Panc1 (cell line): Measurements from ENCODE around the gene CELF1. TPM values are rescaled to one million over a fixed set of nuclear protein-coding genes. Genes with fewer than 3 reads are reported as not detected.

ENCODE experiments used
- ATAC-seq: fragments of 200-7000 bp; cut with Tn5 transposase; 2 replicates; pipeline ENCODE4 v1.9.1; 2020; ENCODE audit warnings: mild to moderate bottlenecking, moderate library complexity
- BruUV-seq: library from RNA; stranded (reverse); fragments of 400-500 nt; replicated peaks from 2 replicates; lab custom pipeline; 2021; lab: Mats Ljungman, UMichigan
- CTCF ChIA-PET: fragments of 300-600 bp; sonication (Branson Sonifier 250); formaldehyde crosslinking; loops from one replicate; lab custom pipeline; 2022; ENCODE audit warnings: antibody characterized with exemption; lab: Charles Lee
- POLR2A ChIA-PET: fragments of 300-600 bp; sonication (Branson Sonifier 250); formaldehyde crosslinking; loops from one replicate; lab custom pipeline; 2022; ENCODE audit warnings: antibody characterized with exemption; lab: Charles Lee
- DNase-seq: peaks from one replicate; pipeline ENCODE4 v3.0.0-alpha.2; 2010; ENCODE audit warnings: low read depth, low spot score
- H3K27ac ChIP-seq: 2 replicates; pipeline ENCODE4 v1.5.1; 2011; ENCODE audit warnings: mild to moderate bottlenecking, low read length, inconsistent platforms
- H3K27me3 ChIP-seq: fragments of 200-500 bp; sonication (Bioruptor generic); 2 replicates; pipeline ENCODE4 v1.6.0; 2014; ENCODE audit warnings: low read length, inconsistent platforms; ENCODE audit not compliant: control insufficient read depth, insufficient read depth
- H3K36me3 ChIP-seq: fragments of 200-500 bp; sonication (Bioruptor generic); 2 replicates; pipeline ENCODE4 v1.5.1; 2014; ENCODE audit warnings: inconsistent platforms, mild to moderate bottlenecking, low read length, moderate library complexity; ENCODE audit not compliant: control insufficient read depth, insufficient read depth
- H3K4me1 ChIP-seq: 2 replicates; pipeline ENCODE4 v1.5.1; 2011; ENCODE audit warnings: inconsistent platforms, mild to moderate bottlenecking, low read length, moderate library complexity; ENCODE audit not compliant: control insufficient read depth, insufficient read depth
- H3K4me3 ChIP-seq, 2 experiments: 2 replicates each; pipeline ENCODE4 v1.5.1; 2011 to 2012; ENCODE audit warnings: low read depth in 2 of 2, low read length in 2 of 2, mild to moderate bottlenecking in 2 of 2, inconsistent platforms in 1 of 2, moderate library complexity in 1 of 2
- H3K9me3 ChIP-seq: fragments of 200-500 bp; sonication (Bioruptor generic); 2 replicates; pipeline ENCODE4 v1.5.1; 2014; ENCODE audit warnings: low read depth, mild to moderate bottlenecking, inconsistent platforms, low read length, moderate library complexity; ENCODE audit not compliant: control insufficient read depth, insufficient read depth
- POLR2AphosphoS5 ChIP-seq: IDR thresholded peaks from 2 replicates; pipeline ENCODE4 v1.6.1; 2012; ENCODE audit warnings: mild to moderate bottlenecking, low read depth, low read length, moderate library complexity
- REST ChIP-seq, 2 experiments: IDR thresholded peaks; 2 replicates each; pipeline ENCODE4 v1.6.1; 2011 to 2012; ENCODE audit warnings: low read depth in 2 of 2, control low read depth in 1 of 2, low read length in 1 of 2, mild to moderate bottlenecking in 1 of 2, moderate library complexity in 1 of 2; ENCODE audit not compliant: insufficient read depth in 1 of 2
- SIN3A ChIP-seq: IDR thresholded peaks from 2 replicates; pipeline ENCODE4 v1.6.1; 2012; ENCODE audit warnings: low read depth, mild to moderate bottlenecking, low read length, moderate library complexity, borderline replicate concordance; ENCODE audit not compliant: insufficient read depth
- TCF7L2 ChIP-seq: IDR thresholded peaks from 2 replicates; pipeline ENCODE4 v1.6.1; 2011; ENCODE audit warnings: mild to moderate bottlenecking, low read depth, low read length, inconsistent platforms
- in situ Hi-C: cut with HindIII; loops from 2 replicates; pipeline ENCODE4 v1.10.0; 2016; ENCODE audit warnings: low sequenced_read_pairs, low pct_unique_long_range_greater_than_20kb
- intact Hi-C: fragments of 100-400 bp; cut with micrococcal nuclease; formaldehyde crosslinking; loops from one replicate; pipeline ENCODE4 v1.10.0; 2022; ENCODE audit not compliant: unreplicated experiment
- total RNA-seq: library from RNA; stranded (reverse); gene quantifications from one replicate; pipeline ENCODE4 v1.2.1, GENCODE V29; 2021; ENCODE audit not compliant: unreplicated experiment
- TF ChIP-seq, protein P1 (sequence below): fragments of 450-650 bp; IDR thresholded peaks from 2 replicates; pipeline ENCODE4 v1.5.1; 2017; ENCODE audit warnings: mild to moderate bottlenecking

Gene CELF1
- total RNA-seq, 1 experiment from 2014 or later = 160 TPM

GRCh38 chr11:47593934-47594855 is 41.3 kb upstream of the CELF1 start, which contains the start of gene C1QTNF4:
C1QTNF4 (minus strand) TSS chr11:47594411; CDS start chr11:47590810, 3,601 bp downstream.
- intact Hi-C loops (no loop called here), in situ Hi-C loops (no loop called here)
- ATAC-seq (peak; percentile 22; the same call in 1 of the 2 replicates), DNase-seq (no peak)
- ChIA-PET CTCF (no interaction called here), POLR2A (no interaction called here)
- TF ChIP-seq TCF7L2 (no peak), SIN3A (no peak), REST (IDR thresholded peaks at IDR 0.05; ENCODE audit: insufficient read depth in 1 of 2, low read depth in 2 of 2, low read length in 1 of 2) (no peak), POLR2AphosphoS5 (no peak)
- TF ChIP-seq, protein P1, sequence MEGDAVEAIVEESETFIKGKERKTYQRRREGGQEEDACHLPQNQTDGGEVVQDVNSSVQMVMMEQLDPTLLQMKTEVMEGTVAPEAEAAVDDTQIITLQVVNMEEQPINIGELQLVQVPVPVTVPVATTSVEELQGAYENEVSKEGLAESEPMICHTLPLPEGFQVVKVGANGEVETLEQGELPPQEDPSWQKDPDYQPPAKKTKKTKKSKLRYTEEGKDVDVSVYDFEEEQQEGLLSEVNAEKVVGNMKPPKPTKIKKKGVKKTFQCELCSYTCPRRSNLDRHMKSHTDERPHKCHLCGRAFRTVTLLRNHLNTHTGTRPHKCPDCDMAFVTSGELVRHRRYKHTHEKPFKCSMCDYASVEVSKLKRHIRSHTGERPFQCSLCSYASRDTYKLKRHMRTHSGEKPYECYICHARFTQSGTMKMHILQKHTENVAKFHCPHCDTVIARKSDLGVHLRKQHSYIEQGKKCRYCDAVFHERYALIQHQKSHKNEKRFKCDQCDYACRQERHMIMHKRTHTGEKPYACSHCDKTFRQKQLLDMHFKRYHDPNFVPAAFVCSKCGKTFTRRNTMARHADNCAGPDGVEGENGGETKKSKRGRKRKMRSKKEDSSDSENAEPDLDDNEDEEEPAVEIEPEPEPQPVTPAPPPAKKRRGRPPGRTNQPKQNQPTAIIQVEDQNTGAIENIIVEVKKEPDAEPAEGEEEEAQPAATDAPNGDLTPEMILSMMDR = no peak
- Histone ChIP-seq H3K9me3 (no peaks in the 10 kb centered on the region), H3K27ac (no peak within 1 kb of the TSS), H3K4me3 (peak within 1 kb of the TSS; percentile 35 to 45), H3K4me1 (peaks cover 4% of the 10 kb centered on the region), H3K36me3 (no peaks in the 10 kb centered on the region), H3K27me3 (peaks cover 6% of the 10 kb centered on the region; the same call in 1 of the 2 replicates)
- BruUV-seq = no TSS peak

- ATAC-seq = 0 out of 2 replicates have a peak, but pooled peaks have one; percentile 19
- Histone ChIP-seq H3K27ac (no peak overlapping the region), H3K27me3 (peaks cover 6% of the 10 kb centered on the region; the same call in 1 of the 2 replicates), H3K9me3 (no peaks in the 10 kb centered on the region), H3K4me1 (peaks cover 4% of the 10 kb centered on the region), H3K4me3 (peak overlapping the region; percentile 35 to 45), H3K36me3 (no peaks in the 10 kb centered on the region)
- POLR2A ChIA-PET = no interaction called here
- DNase-seq = no peak
- in situ Hi-C loops = no loop called here
- BruUV-seq = no TSS peak
- TF ChIP-seq, protein P1 = no peak
- no peak for TF ChIP-seq SIN3A
- no peak for TF ChIP-seq TCF7L2
- TF ChIP-seq POLR2AphosphoS5 = no peak
- no peak for TF ChIP-seq REST (IDR thresholded peaks at IDR 0.05; ENCODE audit: insufficient read depth in 1 of 2, low read depth in 2 of 2, low read length in 1 of 2)
- CTCF ChIA-PET = no interaction called here
- intact Hi-C loops = no loop called here
Observed at GRCh38 chr11:47593492-47593933, 40.6 kb upstream of the CELF1 start.
